D341Med (cell line): Measurements from ENCODE around the gene TPPP2.

Source experiments
- DNase-seq: peaks from one replicate; pipeline ENCODE4 v3.0.0; 2012; ENCODE audit warnings: low spot score

The TPPP2 gene

GRCh38 chr14:21057803-21058675 is 28.0 kb downstream of the TPPP2 start, which contains the start of gene RNASE8:
RNASE8 (plus strand) TSS chr14:21057822; CDS start chr14:21057893, 71 bp downstream.
- DNase-seq: no peak

- no peak for DNase-seq
These were observed 28.9 kb downstream of the TPPP2 start for GRCh38 chr14:21058903-21059302.

DNA sequence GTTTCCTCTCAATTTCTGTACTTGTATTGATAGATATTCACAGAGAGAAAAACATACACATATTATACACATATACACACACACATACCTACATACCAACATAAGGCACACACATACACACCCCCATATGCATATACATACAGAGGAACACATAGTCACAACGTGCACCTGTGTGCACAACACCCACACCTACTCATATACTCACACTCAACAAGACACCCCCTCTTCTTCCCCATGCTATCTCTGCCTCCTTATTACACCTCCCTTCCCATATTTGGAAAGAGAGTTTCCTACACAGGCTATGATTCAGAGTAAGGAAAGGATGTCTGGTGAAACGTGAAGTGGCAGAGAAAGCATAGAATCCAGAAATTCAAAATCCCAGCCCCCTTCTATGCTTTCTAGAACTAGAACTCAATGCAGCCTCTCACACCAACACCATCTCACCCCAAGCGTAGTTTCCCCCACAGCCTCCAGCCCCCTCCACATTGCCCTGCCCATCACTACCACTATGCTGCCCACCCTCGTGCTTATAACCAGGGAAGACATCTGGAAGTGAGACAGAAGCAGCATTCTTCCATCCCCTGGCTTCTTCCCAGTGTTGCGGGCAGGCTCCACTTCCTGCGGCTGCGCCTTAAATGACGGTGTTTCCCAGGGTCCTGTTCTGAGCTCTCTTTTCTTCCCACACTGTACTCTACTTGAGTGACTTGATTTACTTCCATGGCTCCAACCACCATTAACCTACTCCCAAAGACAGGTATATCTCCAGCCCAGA is 30.0 kb downstream of the TPPP2 start:
- no peak for DNase-seq

- DNase-seq: no peak
These were observed 30.8 kb downstream of the TPPP2 start for GRCh38 chr14:21060614-21061346.

DNA sequence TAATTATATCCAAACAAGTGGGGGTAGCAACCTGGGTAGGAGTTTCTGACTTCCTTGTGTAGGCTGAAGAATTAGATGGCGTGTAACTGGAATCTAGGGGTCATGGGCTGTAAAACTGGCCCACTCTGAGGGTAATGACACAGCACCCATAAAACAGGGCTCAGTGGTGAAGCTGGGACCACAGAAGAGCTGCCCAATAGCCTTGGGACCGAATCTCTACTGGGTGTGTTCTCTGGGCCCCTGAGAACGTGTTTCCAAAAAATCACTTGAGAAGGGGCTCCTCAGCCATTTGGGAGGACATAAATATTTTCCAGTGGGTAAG is 31.3 kb downstream of the TPPP2 start:
- no peak for DNase-seq

DNA sequence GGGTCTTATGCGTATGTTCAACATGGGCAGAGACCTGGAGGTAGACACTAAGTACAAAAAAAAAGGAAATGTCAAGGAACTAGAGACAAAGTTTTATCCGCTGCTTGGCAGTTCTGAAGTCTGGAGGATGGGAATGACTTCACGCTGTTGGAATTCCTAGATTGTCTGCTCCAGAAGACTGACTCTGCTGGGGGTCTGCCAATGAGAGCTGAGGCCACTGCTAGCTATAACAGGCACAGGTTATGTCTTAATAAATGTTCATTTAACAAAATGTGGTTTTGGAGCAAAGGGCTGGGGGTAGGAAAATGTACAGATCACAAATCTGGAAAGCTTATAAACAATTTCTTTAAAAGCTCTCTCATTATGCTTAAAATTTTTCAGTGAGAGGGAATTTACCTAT is 33.5 kb downstream of the TPPP2 start:
- no peak for DNase-seq

DNA sequence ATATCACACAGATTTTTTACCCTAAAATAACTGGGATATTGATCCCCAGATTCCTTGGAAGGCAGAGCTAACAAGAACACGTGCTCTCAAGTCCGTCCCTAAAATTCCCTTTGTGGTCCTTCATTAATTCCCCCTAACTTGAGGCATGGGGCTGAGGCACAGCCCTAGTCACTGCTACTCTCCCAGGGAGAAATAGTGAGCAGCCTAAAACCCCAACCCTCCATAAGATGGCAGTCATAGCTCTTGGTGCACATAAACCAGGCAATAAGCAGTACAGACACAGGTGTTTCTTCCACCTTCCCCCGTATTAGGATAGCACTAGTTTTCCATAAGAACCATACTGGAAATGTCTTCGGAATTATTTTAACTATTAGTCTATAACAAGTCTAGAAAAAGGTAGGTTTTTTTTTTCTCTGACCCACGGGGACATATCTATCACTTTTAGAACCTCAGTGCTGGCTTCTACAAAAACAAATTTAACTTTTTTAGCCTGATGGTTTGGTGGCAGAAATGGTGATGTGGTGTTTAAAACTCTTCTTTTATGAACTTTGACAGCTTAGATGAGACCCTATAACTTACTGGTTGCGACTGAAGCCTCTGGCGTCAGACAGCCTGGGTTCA is 37.0 kb downstream of the TPPP2 start:
- peak; percentile 59 for DNase-seq

- peak; percentile 80 for DNase-seq
These were observed 38.7 kb downstream of the TPPP2 start for GRCh38 chr14:21068521-21069387.

DNA sequence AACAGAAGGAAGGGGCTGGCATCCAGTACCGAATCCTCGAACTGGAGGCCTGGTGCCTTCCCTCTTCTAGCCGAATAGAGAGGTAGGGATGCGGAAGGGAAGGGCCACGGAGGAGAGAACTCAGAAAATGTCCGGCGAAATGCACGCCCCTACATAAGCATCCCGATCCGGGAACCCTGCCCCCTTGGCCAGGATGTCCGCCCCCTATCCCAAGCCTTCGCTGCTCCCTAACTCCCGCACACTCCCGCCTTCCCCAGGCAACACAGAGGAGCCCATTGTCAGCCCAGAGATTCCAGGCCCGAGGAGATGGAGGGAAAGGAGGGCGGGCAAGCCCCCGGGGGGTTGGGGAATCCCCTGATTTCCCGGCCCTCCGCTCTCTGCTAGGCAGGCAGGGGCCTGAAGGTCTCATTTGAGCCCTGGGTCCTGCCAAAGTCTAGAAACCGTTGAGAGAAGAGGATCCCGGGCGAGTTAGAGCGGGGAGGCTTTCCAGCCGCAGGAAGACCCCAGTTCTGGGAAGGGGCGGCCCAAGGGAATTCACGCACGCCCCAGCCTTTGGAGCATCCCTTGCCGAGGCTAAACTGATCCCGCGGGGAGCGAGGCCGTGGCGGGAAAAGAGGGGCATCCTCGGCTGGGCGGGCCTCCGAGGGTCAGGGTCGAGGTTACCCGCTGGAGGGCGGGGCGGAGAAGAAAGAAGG is 39.5 kb downstream of the TPPP2 start:
- DNase-seq: peak; percentile 45

GRCh38 chr14:21070083-21070609 is 40.1 kb downstream of the TPPP2 start, which contains the start of gene ARHGEF40:
ARHGEF40 (plus strand) TSS chr14:21070304; CDS start chr14:21070397, 93 bp downstream.
- DNase-seq: peak; percentile 65

DNA sequence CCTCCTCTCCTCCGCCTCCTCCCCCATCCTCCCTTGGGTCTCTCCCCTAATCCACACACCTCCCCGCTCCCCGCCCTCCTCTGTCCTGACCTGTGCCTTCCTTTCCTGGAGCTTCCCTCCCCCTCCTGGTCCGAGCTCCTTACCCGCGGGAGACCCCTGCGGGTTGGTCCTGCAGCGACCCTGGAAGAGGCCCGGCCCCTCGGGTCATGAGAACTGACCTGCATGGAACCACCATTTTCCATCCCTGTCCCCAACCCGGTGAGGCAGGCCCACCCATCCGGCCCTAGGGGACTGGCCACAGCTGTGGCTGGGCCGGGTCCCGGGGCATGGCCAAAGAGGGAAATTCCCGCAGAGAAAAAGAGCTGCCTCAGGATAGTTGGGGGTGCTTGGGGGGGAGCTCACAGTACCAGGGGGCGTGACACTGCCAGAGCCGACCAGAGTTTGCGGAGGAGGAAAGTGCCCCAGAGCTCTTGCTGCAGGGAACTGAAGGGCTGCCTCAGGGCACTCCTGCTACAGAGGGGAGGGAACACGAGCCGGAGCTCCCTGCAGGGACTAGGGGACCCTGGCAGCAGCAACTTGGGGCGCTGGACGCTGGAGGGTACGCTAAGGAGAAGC is 40.7 kb downstream of the TPPP2 start:
- peak; percentile 47 for DNase-seq

DNA sequence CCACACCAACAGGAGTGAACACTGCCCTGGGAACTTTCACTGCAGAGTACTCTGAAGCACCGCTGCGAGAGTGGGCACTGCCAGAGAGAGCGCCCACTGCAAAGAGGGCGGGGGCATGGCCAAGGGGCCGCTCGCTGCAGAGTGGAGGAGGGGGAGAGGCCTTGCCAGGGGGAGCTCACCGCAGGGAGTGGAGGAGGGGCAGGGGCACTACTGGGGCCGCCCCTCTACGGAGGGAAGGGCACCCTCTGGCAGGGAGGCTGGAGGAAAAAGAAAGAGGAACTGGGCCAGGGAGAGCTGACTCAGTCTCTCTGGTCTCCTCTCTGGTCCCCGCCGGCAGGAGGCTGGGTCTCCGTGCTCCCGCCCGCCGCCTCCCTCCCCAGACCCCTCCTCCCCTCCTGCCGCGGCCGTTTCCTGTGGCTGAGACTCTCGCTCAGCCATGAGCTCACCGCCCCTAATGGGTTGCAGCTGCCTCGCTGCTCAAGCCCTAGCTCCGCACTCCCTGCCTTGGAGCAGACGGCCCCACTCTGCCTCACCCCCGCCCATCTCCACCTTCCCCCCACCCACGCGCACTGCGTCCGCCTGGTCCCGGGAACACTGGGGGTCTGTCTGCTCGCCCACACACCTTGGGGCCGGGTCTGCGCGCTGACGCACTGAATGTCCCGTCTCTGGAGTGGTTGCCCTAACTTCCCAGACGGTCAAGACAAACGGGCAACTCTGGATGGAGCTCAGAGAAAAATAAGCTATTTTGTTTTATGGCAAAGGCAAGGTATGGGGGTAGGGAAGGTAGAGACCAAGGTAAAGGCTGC is 41.4 kb downstream of the TPPP2 start:
- DNase-seq: peak; percentile 66

DNA sequence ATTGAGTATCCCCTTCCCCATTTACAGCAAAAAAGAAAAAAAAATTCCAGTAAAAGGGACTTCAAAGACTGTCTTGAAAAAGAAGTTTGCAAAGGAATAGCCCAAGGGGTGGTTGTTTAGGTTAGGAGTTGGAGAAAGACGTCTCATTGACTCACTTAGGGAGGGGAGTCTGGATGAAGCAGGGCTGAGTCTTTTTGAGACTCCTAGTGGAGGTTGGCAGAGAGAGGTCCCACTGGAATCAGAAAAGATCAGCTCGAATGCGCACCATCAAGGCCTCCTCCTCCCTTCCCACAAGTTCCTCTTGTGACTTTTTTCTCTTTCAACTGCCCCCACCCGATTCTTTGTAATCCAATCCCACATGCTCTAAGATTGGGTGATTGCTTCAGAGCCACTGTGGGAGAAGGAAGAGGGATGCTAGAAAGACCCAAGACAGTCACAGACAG is 42.0 kb downstream of the TPPP2 start:
- DNase-seq: no peak

DNA sequence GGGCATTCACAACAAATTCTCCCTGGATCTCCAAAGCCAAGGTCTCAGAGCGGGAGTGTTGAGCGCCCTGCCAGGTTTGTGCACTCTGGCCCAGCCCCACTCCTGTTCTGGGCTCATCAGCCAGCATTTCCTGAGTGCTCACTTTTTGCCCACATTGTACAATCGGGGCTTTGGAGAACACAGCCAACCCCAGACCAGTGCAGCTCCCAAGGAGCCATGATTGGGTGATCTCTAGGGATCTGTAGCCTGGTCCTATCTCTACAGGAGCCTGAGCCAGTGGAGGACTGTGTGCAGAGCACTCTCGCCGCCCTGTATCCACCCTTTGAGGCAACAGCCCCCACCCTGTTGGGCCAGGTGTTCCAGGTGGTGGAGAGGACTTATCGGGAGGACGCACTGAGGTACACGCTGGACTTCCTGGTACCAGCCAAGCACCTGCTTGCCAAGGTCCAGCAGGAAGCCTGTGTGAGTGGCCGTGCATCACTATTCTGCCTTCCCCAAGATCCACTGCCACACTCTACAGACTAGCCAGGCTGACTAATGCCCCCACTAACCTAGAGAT is 42.8 kb downstream of the TPPP2 start:
- no peak for DNase-seq

DNA sequence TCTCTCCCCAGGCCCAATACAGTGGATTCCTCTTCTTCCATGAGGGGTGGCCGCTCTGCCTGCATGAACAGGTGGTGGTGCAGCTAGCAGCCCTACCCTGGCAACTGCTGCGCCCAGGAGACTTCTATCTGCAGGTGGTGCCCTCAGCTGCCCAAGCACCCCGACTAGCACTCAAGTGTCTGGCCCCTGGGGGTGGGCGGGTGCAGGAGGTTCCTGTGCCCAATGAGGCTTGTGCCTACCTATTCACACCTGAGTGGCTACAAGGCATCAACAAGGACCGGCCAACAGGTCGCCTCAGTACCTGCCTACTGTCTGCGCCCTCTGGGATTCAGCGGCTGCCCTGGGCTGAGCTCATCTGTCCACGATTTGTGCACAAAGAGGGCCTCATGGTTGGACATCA is 43.9 kb downstream of the TPPP2 start:
- no peak for DNase-seq

DNA sequence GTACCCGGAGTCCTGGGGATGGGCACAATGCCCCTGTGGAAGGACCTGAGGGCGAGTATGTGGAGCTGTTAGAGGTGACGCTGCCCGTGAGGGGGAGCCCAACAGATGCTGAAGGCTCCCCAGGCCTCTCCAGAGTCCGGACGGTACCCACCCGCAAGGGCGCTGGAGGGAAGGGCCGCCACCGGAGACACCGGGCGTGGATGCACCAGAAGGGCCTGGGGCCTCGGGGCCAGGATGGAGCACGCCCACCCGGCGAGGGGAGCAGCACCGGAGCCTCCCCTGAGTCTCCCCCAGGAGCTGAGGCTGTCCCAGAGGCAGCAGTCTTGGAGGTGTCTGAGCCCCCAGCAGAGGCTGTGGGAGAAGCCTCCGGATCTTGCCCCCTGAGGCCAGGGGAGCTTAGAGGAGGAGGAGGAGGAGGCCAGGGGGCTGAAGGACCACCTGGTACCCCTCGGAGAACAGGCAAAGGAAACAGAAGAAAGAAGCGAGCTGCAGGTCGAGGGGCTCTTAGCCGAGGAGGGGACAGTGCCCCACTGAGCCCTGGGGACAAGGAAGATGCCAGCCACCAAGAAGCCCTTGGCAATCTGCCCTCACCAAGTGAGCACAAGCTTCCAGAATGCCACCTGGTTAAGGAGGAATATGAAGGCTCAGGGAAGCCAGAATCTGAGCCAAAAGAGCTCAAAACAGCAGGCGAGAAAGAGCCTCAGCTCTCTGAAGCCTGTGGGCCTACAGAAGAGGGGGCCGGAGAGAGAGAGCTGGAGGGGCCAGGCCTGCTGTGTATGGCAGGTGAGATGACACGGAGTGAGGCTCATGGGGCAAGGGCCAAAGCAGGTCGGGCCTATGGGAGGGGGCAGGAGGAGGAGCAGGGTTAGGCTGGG is 44.6 kb downstream of the TPPP2 start:
- DNase-seq: no peak

- no peak for DNase-seq
These were observed 45.9 kb downstream of the TPPP2 start for GRCh38 chr14:21075719-21076437.
